GM21619 (cell line): ENCODE measurements around the gene CAMTA2.
"Not testable (repeated sequence)": the region's sequence is repeated elsewhere in the genome, so short reads cannot be mapped to it uniquely, and the experiment has no call there.

Experiments used
- ATAC-seq: cut with Tn5 transposase; IDR thresholded peaks from one replicate; pipeline ENCODE4 v1.9.1; 2021; ENCODE audit not compliant: unreplicated experiment

The CAMTA2 gene

GRCh38 chr17:4986951-4987766, at the start of gene CAMTA2:
Gene CAMTA2, minus strand, starts transcription at chr17:4987675. Its CDS starts 1,453 bp downstream, at chr17:4986222.
- ATAC-seq: peak; percentile 57

GRCh38 chr17:5035315-5035714, 47.8 kb upstream of the CAMTA2 start, which contains the start of gene SLC52A1:
Gene SLC52A1, minus strand, starts transcription at chr17:5035426. Its CDS starts 820 bp downstream, at chr17:5034606.
- ATAC-seq: no peak

GRCh38 chr17:5034651-5035050, 47.2 kb upstream of the CAMTA2 start:
- ATAC-seq: no peak

- ATAC-seq: no peak
Observed at GRCh38 chr17:5034063-5034462, 46.6 kb upstream of the CAMTA2 start.

GRCh38 chr17:5033352-5034015, 46.0 kb upstream of the CAMTA2 start:
- no peak for ATAC-seq

- ATAC-seq: no peak
Observed at GRCh38 chr17:5032865-5033264, 45.4 kb upstream of the CAMTA2 start.

GRCh38 chr17:5031365-5032082, 44.0 kb upstream of the CAMTA2 start:
- ATAC-seq: peak; percentile 69

- ATAC-seq: not testable (repeated sequence)
Observed at GRCh38 chr17:5030168-5030567, 42.7 kb upstream of the CAMTA2 start.

GRCh38 chr17:5027916-5028315, 40.4 kb upstream of the CAMTA2 start:
- no peak for ATAC-seq

GRCh38 chr17:5027299-5027698, 39.8 kb upstream of the CAMTA2 start:
- ATAC-seq: no peak

- no peak for ATAC-seq
Observed at GRCh38 chr17:5024604-5025003, 37.1 kb upstream of the CAMTA2 start.

- ATAC-seq: no peak
Observed at GRCh38 chr17:5023588-5024147, 36.2 kb upstream of the CAMTA2 start.

- ATAC-seq: no peak
Observed at GRCh38 chr17:5022171-5022711, 34.8 kb upstream of the CAMTA2 start.

- no peak for ATAC-seq
Observed at GRCh38 chr17:5020502-5021023, 33.1 kb upstream of the CAMTA2 start.

- no peak for ATAC-seq
Observed at GRCh38 chr17:5019475-5019956, 32.0 kb upstream of the CAMTA2 start.

- no peak for ATAC-seq
Observed at GRCh38 chr17:5014357-5014756, 26.9 kb upstream of the CAMTA2 start.

GRCh38 chr17:5011928-5012327, 24.5 kb upstream of the CAMTA2 start:
- no peak for ATAC-seq

GRCh38 chr17:5003214-5003867, 15.9 kb upstream of the CAMTA2 start:
- no peak for ATAC-seq

GRCh38 chr17:5002121-5002788, 14.8 kb upstream of the CAMTA2 start:
- no peak for ATAC-seq

- no peak for ATAC-seq
Observed at GRCh38 chr17:5000237-5000639, 12.8 kb upstream of the CAMTA2 start.
